HG02938 (cell line): ENCODE data around the gene CDH26.

Source experiments
- ATAC-seq: cut with Tn5 transposase; IDR thresholded peaks from one replicate; pipeline ENCODE4 v1.9.1; 2021; ENCODE audit warnings: mild to moderate bottlenecking, moderate library complexity; ENCODE audit not compliant: unreplicated experiment

CDH26 gene

GRCh38 chr20:60057866-60058807 is 99.9 kb downstream of the CDH26 start:
- peak; percentile 35 for ATAC-seq

- ATAC-seq = no peak
Measured at GRCh38 chr20:60058879-60059278, 100.7 kb downstream of the CDH26 start.

- no peak for ATAC-seq
Measured at GRCh38 chr20:60060006-60060557, 101.9 kb downstream of the CDH26 start.

DNA sequence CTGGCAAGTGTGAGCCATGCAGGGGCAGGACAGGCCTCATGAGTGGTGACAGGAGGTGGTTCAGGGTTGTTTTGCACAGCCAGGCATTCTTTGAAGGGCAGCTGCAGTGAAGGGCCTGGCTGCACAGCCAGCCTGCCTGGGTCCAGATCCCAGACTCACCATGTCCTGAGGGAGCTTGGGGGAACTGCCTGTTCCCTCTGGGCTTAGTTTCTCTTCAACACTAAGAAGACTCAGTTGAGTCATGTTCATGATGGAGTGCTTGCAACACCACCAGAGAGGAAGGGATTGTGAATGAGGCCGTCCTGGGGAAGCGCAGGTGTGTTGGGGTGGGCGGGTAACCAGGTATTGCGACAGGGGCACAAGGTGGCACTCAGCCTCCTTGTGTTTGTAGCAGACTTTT is 102.4 kb downstream of the CDH26 start:
- no peak for ATAC-seq

DNA sequence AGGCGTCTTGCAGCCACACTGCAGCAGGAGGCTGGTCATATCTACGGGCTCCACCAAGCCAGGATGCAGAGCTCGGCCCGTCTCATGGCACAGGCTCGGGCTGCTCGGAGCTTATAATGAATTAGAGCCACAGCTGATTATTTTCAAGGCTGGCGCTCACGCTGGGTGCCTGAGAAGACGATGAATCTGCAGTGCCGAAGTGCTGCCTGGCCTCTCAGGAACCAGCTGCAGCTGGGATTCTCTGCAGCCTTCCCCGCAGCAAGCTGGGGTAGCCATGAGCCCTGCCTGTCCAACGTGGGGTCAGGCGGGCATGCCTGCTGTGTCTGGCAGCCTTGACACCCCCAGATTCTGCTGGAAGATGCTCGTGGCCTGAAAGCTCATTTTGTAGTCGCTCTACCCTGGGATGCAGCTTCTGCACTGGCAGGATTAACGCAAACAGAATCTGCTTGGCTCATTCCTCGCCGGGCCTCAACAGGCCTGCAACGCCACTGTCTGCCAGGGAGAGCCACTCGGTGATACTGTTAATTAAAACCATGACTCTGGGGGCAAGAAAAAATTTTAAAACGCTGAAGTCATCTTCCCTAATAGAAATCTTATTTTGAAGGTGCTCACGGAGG is 104.3 kb downstream of the CDH26 start:
- no peak for ATAC-seq

- ATAC-seq = no peak
Measured at GRCh38 chr20:60063048-60063451, 104.8 kb downstream of the CDH26 start.

GRCh38 chr20:60063739-60064380 is 105.6 kb downstream of the CDH26 start:
- ATAC-seq = no peak
